HG03103 (cell line): Measurements from ENCODE around the gene CCNQ.

Experiments
- ATAC-seq: cut with Tn5 transposase; IDR thresholded peaks from one replicate; pipeline ENCODE4 v1.9.1; 2021; ENCODE audit warnings: low read depth; ENCODE audit not compliant: unreplicated experiment

CCNQ gene

GRCh38 chrX:153598541-153599191 is at the start of gene CCNQ:
TSS of gene CCNQ (minus strand) at chrX:153599139. CDS start at chrX:153599073, 66 bp downstream.
- peak; percentile 44 for ATAC-seq

GRCh38 chrX:153647461-153648357 is 48.8 kb upstream of the CCNQ start:
- no peak for ATAC-seq

- ATAC-seq, result no peak
Measured at GRCh38 chrX:153646620-153647373, 47.9 kb upstream of the CCNQ start, which contains the start of gene DUSP9. TSS of gene DUSP9 (plus strand) at chrX:153647203. CDS start at chrX:153647954, 751 bp downstream.

GRCh38 chrX:153645921-153646488 is 47.1 kb upstream of the CCNQ start:
- ATAC-seq, result no peak

GRCh38 chrX:153645151-153645550 is 46.2 kb upstream of the CCNQ start:
- no peak for ATAC-seq

- no peak for ATAC-seq
Measured at GRCh38 chrX:153644356-153645125, 45.6 kb upstream of the CCNQ start.

GRCh38 chrX:153643431-153644351 is 44.8 kb upstream of the CCNQ start:
- ATAC-seq, result no peak

- ATAC-seq, result no peak
Measured at GRCh38 chrX:153642655-153643430, 43.9 kb upstream of the CCNQ start.

- no peak for ATAC-seq
Measured at GRCh38 chrX:153642051-153642654, 43.2 kb upstream of the CCNQ start.

GRCh38 chrX:153641627-153642026 is 42.7 kb upstream of the CCNQ start:
- ATAC-seq, result no peak

GRCh38 chrX:153640736-153641575 is 42.0 kb upstream of the CCNQ start:
- ATAC-seq, result no peak

GRCh38 chrX:153640045-153640686 is 41.2 kb upstream of the CCNQ start:
- ATAC-seq, result no peak

- ATAC-seq, result no peak
Measured at GRCh38 chrX:153639177-153640044, 40.5 kb upstream of the CCNQ start.

GRCh38 chrX:153638436-153639176 is 39.7 kb upstream of the CCNQ start:
- no peak for ATAC-seq

- no peak for ATAC-seq
Measured at GRCh38 chrX:153638041-153638371, 39.1 kb upstream of the CCNQ start.
